Measurements from ENCODE around the gene TTLL12.

TTLL12 gene

DNA sequence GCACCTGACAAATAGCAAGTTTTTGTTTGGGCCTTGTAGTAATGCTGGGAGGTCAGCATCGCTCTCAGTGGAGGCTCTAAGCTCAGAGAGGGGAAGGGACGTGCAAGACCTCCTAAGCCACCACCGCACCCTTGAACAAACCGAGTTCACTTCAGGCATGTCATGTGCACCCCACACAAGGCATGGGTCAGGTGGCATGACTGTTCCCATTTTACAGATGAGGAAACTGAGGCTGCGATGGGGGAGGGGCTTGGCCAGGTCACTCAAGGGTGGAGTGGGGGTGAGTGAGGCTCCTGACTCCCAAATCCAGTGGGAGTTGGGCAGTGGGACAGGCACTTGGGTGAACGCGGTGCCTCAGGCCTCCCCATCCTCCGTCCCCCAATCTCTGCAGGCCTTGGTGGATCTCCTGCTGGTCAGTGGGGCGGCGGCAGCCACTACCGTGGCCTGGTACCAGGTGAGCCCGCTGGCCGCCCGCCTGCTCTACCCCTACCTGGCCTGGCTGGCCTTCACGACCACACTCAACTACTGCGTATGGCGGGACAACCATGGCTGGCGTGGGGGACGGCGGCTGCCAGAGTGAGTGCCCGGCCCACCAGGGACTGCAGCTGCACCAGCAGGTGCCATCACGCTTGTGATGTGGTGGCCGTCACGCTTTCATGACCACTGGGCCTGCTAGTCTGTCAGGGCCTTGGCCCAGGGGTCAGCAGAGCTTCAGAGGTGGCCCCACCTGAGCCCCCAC, 24.4 kb downstream of the TTLL12 start:
- Histone ChIP-seq H3K36me3 (ENCODE audit: insufficient read depth) (no peaks in the 10 kb centered on the region), H3K4me3 (IDR thresholded peaks at IDR 0.05; ENCODE audit: insufficient read depth, low read depth, low read length) (no peak overlapping the region), H3K9ac (no peak overlapping the region), H4K20me1 (ENCODE audit: insufficient read depth) (no peaks in the 10 kb centered on the region), H3K27ac (no peak overlapping the region), H3K4me1 (ENCODE audit: low read depth, poor library complexity, severe bottlenecking) (no peaks in the 10 kb centered on the region), H3K79me2 (ENCODE audit: insufficient read depth, low read depth) (no peaks in the 10 kb centered on the region), H2AFZ (ENCODE audit: low read depth) (no peak overlapping the region), H3K27me3 (ENCODE audit: insufficient read depth, low read depth) (no peaks in the 10 kb centered on the region), H3K4me2 (no peak overlapping the region)
- TF ChIP-seq, protein P1, sequence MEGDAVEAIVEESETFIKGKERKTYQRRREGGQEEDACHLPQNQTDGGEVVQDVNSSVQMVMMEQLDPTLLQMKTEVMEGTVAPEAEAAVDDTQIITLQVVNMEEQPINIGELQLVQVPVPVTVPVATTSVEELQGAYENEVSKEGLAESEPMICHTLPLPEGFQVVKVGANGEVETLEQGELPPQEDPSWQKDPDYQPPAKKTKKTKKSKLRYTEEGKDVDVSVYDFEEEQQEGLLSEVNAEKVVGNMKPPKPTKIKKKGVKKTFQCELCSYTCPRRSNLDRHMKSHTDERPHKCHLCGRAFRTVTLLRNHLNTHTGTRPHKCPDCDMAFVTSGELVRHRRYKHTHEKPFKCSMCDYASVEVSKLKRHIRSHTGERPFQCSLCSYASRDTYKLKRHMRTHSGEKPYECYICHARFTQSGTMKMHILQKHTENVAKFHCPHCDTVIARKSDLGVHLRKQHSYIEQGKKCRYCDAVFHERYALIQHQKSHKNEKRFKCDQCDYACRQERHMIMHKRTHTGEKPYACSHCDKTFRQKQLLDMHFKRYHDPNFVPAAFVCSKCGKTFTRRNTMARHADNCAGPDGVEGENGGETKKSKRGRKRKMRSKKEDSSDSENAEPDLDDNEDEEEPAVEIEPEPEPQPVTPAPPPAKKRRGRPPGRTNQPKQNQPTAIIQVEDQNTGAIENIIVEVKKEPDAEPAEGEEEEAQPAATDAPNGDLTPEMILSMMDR (conservative IDR thresholded peaks at IDR 0.05; ENCODE audit: low read depth, low read length), result no peak

DNA sequence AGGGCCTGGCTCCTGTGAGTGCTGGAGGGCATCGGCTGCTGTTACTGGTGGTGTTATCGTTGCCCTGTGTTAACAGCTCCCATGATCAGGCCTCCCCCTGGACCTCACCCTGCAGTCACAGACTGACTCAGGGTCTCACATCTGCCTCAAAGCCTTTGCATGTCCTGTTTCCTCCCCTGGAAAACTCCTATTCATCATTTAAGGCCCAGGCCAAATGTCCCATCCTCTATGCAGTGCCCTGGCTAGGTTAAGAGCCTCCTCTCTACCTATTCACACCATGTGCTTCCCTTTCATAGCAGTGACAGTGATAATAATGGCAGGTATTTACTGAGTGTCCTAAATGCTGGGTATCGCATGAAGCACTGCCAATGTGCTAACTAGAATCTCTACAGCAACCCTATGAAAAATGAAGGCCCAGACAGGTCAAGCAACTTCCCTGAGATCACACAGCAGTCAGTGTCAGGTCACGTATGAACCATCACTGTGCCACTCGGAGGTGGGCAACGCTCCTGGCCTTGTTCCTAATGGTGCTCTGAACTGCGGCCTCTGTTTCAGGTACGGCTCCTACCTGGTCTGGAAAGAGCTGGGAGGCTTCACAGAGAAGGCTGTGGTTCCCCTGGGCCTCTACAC, 26.3 kb downstream of the TTLL12 start:
- H4K20me1 ChIP-seq (ENCODE audit: insufficient read depth), result no peaks in the 10 kb centered on the region

DNA sequence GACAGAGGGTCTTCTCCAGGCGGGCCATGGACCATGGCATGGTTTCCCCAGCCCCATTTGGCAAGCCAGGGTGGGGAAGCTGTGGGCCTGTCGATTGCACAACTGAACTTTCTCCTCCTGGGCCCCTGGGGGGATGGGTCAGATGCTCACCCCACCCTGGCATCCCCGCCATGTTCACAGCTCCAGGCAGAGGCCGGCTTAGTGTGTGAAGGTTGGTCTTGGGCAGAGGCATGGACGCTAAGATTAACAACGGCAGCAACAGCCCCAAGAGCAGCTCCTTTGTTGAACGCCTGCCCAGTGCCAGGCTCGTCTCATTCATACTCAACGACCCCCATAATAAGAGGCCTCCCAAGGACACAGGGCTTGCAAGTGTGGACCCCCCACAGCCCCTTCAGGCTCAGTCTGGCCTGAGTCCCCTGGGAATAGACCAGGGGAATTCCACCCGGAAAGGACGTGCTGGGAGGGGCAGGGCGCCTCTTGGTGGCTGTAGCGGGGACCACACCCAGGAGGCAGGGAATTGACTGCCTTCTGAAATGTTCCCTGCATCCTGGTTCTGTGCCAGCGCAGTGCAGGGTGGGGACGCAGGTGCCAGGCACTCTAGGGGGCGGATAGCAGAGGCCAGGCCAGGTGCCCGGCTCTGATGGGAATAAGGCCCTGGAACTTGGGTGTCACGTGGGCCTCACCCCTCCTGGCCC, 27.3 kb downstream of the TTLL12 start:
- Histone ChIP-seq H3K9ac (no peak overlapping the region), H3K4me2 (no peak overlapping the region), H3K36me3 (ENCODE audit: insufficient read depth) (no peaks in the 10 kb centered on the region), H3K79me2 (ENCODE audit: insufficient read depth, low read depth) (no peaks in the 10 kb centered on the region), H2AFZ (ENCODE audit: low read depth) (no peak overlapping the region), H3K4me3 (IDR thresholded peaks at IDR 0.05; ENCODE audit: insufficient read depth, low read depth, low read length) (no peak overlapping the region), H4K20me1 (ENCODE audit: insufficient read depth) (no peaks in the 10 kb centered on the region), H3K4me1 (ENCODE audit: low read depth, poor library complexity, severe bottlenecking) (no peaks in the 10 kb centered on the region), H3K27me3 (ENCODE audit: insufficient read depth, low read depth) (no peaks in the 10 kb centered on the region), H3K27ac (no peak overlapping the region)
- TF ChIP-seq, protein P1 (conservative IDR thresholded peaks at IDR 0.05; ENCODE audit: low read depth, low read length), result 0 out of 2 replicates have a peak, but pooled peaks have one; percentile 21

More for the DNA sequence above, 26.3 kb downstream of the TTLL12 start:
- Histone ChIP-seq H3K36me3 (ENCODE audit: insufficient read depth) (no peaks in the 10 kb centered on the region), H3K79me2 (ENCODE audit: insufficient read depth, low read depth) (no peaks in the 10 kb centered on the region), H3K4me2 (no peak overlapping the region), H3K27me3 (ENCODE audit: insufficient read depth, low read depth) (no peaks in the 10 kb centered on the region), H3K4me3 (IDR thresholded peaks at IDR 0.05; ENCODE audit: insufficient read depth, low read depth, low read length) (no peak overlapping the region), H3K27ac (no peak overlapping the region), H2AFZ (ENCODE audit: low read depth) (no peak overlapping the region), H3K9ac (no peak overlapping the region), H3K4me1 (ENCODE audit: low read depth, poor library complexity, severe bottlenecking) (no peaks in the 10 kb centered on the region)
- TF ChIP-seq, protein P1 (conservative IDR thresholded peaks at IDR 0.05; ENCODE audit: low read depth, low read length), result no peak

DNA sequence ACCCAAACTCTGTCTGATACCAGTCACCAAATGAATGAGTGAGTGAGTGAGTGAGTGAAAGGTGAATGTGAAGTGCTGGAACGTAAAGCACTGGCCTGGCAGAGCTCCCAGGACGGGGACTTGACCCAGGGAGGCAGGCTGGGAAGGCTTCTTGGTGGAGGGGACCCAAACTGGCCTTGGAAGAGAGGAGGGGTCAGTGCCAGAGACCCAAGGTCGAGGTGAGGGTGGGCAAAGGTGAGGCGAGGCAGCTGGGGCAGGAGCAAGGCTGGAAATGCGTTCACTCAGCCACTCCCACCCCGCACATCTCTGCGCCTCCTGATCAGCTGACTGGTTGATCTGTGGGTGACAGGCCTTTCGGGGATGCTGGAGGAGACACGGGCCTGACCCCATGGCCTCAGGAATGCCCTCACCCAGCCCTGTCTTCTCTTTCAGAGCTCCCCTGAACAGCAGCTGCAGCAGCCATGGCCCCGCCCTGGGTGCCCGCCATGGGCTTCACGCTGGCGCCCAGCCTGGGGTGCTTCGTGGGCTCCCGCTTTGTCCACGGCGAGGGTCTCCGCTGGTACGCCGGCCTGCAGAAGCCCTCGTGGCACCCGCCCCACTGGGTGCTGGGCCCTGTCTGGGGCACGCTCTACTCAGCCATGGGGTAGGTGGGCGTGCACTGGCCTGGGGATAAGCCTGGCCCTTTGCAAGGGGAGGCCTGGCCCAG, 28.0 kb downstream of the TTLL12 start:
- Histone ChIP-seq H3K4me1 (ENCODE audit: low read depth, poor library complexity, severe bottlenecking) (peaks cover under 1% of the 10 kb centered on the region), H4K20me1 (ENCODE audit: insufficient read depth) (no peaks in the 10 kb centered on the region), H3K27me3 (ENCODE audit: insufficient read depth, low read depth) (no peaks in the 10 kb centered on the region), H3K4me3 (IDR thresholded peaks at IDR 0.05; ENCODE audit: insufficient read depth, low read depth, low read length) (no peak overlapping the region), H3K36me3 (ENCODE audit: insufficient read depth) (no peaks in the 10 kb centered on the region), H3K9ac (no peak overlapping the region), H2AFZ (ENCODE audit: low read depth) (no peak overlapping the region), H3K79me2 (ENCODE audit: insufficient read depth, low read depth) (peaks cover 2% of the 10 kb centered on the region; the same call in 1 of the 2 replicates), H3K27ac (no peak overlapping the region), H3K4me2 (no peak overlapping the region)
- TF ChIP-seq, protein P1 (conservative IDR thresholded peaks at IDR 0.05; ENCODE audit: low read depth, low read length), result no peak

All from KMS-11 (cell line).